ENCODE data around the gene SMC1B.
"Not testable (repeated sequence)": the region's sequence is repeated elsewhere in the genome, so short reads cannot be mapped to it uniquely, and the experiment has no call there.

Gene SMC1B, protein sequence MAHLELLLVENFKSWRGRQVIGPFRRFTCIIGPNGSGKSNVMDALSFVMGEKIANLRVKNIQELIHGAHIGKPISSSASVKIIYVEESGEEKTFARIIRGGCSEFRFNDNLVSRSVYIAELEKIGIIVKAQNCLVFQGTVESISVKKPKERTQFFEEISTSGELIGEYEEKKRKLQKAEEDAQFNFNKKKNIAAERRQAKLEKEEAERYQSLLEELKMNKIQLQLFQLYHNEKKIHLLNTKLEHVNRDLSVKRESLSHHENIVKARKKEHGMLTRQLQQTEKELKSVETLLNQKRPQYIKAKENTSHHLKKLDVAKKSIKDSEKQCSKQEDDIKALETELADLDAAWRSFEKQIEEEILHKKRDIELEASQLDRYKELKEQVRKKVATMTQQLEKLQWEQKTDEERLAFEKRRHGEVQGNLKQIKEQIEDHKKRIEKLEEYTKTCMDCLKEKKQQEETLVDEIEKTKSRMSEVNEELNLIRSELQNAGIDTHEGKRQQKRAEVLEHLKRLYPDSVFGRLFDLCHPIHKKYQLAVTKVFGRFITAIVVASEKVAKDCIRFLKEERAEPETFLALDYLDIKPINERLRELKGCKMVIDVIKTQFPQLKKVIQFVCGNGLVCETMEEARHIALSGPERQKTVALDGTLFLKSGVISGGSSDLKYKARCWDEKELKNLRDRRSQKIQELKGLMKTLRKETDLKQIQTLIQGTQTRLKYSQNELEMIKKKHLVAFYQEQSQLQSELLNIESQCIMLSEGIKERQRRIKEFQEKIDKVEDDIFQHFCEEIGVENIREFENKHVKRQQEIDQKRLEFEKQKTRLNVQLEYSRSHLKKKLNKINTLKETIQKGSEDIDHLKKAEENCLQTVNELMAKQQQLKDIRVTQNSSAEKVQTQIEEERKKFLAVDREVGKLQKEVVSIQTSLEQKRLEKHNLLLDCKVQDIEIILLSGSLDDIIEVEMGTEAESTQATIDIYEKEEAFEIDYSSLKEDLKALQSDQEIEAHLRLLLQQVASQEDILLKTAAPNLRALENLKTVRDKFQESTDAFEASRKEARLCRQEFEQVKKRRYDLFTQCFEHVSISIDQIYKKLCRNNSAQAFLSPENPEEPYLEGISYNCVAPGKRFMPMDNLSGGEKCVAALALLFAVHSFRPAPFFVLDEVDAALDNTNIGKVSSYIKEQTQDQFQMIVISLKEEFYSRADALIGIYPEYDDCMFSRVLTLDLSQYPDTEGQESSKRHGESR
- long read RNA-seq, donor 1, result 0 reads
- long read RNA-seq, donor 2, result 0 reads
- long read RNA-seq, donor 3, result 0 reads
- long read RNA-seq, donor 4, result 0 reads
- long read RNA-seq, donor 5, result 0 reads
- long read RNA-seq, donor 6, result 0 reads
- long read RNA-seq, donor 7, result 0 reads
- long read RNA-seq, donor 8, result 0 reads

DNA sequence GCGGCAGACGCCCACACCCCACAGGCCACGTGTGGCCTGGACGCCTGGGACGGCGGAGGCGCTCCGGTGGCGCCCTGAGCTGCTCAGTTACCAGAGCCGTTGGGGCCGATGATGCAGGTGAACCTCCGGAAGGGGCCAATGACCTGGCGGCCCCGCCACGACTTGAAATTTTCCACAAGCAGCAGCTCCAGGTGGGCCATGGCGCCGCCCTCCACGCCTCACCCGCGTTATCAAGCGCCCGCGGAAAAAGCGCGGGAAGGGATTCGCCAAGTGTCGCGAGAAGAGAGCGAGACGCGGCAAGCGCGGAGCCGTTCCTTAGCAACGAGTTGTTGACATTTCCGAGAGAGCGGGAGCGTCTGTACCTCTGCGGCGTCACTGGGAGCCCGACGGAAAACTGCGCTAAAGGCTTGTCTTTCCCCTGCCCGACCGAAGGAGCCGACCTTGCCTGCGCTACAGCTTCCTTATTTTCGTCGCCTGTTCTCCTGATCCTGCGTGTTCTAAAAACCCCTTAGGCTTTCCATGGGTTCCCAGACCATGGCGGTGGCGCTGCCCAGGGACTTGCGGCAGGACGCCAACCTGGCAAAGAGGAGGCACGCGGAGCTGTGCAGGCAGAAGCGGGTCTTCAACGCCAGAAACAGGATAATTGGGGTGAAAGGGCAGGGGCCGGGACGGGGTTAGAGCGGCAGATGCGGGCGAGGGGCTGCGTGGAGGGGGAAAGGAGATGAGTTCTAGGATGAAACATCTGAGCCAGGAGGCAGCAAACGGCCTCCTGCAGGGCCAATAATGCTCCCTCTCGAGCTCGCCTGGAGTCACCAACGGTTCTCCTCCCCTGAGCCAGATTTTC, at the start of gene SMC1B, which contains the start of gene RIBC2:
Gene SMC1B (minus strand): TSS at position 232 of the 844 bp plus-strand sequence. CDS start 32 bp downstream, at position 200.
Gene RIBC2 (plus strand): TSS at position 326 of the 844 bp plus-strand sequence. CDS start 194 bp downstream, at position 520.
- DNase-seq, result peak; percentile 89

DNA sequence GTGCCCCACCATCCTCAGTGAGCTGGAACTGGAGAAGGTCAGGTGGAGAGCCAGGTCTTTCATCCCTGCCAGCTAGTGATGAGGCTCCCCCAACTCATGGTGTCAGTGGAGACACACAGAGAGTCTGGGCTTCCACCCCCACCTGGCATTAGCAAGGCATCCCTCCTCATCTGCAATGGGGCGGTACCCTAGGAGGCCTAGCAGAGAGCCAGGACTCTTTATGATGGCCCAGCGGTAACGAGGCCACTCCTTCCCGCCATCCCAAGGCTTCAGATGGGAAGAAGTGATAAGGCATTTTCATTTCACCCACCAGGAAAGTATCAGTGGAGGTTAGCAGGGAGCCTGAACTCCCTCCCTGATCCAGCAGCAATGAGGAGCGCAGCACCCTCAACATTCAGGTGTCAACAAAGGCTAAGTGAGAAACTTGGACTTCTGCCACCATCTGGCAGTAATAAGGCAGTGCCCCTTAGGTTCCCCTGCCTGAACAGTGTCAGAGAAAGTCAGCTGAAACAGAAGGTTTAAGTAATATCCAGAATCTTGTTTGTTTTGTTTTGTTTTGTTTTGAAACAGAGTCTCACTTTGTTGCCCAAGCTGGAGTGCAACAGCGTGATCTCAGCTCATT, 48.7 kb upstream of the SMC1B start:
- no peak for DNase-seq

DNA sequence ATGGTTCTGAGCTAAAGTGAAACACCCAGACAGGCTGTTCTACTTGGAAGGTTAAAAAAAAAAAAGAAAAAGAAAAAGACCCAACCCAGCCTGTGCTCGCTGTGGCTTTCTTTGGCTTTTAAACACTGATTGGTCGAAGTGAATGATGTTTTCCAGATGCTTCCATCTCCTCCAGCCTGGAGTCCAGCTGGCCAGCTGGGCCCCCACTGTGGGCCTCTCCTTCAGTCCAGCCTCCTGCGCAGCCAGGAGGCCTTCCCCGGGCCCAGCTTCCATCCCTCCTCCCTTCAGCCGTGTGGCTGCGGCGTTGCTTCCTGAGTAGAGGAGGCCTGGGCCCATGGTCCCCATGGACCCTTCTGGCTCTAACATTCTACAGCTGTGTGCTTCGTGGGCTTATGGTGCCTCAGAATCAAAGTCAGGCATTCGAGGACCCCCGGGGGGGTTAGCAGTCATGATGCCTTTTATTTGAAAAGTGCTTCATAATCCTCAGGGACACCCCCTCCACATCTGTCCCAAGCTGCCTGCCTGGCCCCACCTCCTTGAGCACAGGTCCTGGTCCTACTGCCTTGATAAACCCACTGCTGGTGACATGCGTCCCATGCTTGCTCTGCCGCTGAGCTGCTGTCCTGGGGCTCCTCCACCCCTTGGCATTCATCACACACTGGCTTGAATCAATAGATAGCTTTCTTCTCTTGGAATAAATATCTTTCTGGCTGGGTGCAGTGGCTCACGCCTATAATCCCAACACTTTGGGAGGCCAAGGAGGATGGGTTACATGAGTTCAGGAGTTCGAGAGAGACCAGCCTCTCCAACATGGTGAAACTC, 47.1 kb upstream of the SMC1B start:
- DNase-seq, result peak; percentile 61

DNA sequence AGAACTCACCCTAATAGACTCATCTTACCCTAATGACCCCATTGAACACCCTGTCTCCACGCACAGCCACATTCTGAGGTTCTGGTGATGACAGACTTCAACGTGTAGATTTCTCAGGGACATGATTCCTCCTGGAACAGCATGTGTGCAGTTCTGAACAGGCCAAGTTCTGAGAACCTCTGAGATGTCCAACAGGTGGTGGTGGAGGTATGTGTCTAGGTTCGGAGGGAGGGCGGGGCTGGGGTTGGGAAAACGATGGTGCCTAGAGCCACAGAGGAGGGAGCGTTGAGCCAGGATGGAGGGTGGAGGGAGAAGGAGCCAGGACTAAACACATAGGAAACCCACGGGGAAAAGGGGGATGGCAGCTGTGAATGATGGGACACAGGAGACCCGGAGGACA, 45.8 kb upstream of the SMC1B start:
- no peak for DNase-seq

DNA sequence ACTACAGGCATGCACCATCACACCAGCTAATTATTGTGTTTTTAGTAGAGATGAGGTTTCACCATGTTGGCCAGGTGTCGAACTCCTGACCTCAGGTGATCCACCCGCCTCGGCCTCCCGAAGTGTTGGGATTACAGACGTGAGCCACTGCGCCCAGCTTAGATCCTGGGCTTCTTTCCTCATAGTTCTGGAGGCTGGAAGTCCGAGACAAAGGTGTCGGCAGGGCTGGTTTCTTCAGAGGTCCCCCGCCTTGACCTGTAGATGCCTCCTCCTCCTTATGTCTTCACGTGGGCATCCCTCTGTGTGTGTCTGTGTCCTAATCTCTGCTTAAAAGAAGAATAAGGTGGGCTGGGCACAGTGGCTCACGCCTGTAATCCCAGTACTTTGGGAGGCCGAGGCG, 45.1 kb upstream of the SMC1B start:
- no peak for DNase-seq

DNA sequence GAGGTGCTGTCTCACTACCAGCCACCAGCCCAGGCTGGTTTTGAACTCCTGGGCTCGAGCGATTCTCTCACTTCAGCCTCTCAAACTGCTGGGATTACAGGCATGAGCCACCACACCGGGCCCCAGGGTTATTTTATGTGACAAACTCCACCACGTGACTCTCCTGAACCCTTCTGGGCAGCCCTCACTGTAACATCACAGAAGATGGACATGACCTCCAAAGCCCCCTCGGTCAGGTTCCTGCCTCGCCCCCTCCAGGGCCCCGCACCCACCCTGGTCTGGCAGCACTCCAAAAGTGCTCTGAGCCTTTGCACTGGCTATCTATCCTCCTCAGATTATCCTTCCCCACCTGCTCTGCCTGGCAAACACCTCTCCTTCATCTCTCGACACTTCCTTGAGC, 43.4 kb upstream of the SMC1B start:
- DNase-seq, result no peak

DNA sequence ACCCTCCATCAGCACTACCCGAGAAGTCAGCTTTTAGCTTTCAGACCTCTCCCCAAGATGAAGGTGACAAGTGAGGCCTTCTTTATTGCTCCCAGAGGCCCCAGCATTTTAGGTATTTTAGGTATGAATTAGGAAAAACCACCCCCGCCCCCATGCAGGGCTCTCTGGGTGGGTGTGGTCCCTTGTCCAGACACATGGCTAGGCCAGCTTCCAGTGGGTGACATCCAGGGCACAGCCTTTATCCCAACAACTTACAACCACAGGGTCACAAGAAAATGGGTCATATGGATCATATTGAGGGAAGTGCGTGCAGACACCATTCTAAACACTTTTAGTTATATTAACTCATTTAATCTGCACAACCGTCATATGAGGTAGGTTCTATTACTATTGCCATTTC, 42.2 kb upstream of the SMC1B start:
- no peak for DNase-seq

DNA sequence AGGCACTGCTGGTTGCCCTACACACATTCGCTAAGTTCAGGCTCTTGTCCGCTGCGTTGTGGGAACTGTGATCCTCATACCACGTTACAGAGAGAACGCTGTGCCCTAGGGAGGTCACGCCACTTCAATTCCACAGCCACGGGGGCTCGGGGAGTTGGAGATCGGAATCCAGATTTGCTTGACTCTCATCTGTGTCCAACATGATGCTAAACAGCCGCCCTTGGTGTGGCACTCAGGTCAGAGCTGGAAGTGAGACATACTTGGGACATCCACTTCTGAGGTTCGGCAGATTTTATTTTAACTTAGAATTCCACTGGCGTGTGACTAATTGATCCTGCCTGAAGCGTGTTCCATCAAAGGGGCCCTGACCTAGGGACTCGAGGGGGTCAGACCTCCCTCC, 41.8 kb upstream of the SMC1B start:
- no peak for DNase-seq

DNA sequence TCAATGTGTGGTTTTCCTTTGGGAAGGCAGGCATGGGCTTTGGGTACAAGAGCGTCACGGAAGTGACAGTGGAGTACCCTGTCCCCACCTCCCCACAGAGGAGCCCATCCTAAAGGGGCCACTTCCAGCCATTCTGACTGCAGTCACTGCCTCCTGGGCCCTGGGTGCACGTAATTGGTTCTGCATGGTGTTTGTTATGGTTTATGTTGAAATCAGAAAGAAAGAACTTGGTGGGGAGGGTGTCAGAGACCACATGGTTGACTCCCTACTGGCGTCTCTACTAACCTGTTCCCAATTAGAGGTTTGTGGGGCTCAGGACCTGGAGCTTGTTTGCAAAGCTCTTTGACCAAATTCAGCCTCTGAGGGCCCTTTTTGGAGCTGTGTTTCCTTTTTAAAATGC, 40.9 kb upstream of the SMC1B start:
- DNase-seq, result no peak

DNA sequence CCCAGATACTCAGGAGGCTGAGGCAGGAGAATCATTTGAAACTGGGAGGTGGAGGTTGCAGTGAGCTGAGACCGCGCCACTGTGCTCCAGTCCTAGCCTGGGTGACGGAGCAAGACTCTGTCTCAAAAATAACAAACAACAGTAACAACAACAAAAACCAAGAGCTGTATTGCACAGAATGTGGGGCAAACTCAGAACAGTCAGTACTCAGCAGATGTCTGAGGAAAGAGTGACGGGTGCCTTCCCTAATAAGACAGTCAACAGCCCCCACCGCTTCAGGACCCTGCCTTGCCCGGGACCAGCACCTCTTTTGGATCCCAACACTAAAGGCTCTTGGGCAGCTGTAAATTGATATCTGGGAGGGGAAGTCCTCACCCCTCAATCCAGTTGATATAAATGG, 40.4 kb upstream of the SMC1B start:
- no peak for DNase-seq

DNA sequence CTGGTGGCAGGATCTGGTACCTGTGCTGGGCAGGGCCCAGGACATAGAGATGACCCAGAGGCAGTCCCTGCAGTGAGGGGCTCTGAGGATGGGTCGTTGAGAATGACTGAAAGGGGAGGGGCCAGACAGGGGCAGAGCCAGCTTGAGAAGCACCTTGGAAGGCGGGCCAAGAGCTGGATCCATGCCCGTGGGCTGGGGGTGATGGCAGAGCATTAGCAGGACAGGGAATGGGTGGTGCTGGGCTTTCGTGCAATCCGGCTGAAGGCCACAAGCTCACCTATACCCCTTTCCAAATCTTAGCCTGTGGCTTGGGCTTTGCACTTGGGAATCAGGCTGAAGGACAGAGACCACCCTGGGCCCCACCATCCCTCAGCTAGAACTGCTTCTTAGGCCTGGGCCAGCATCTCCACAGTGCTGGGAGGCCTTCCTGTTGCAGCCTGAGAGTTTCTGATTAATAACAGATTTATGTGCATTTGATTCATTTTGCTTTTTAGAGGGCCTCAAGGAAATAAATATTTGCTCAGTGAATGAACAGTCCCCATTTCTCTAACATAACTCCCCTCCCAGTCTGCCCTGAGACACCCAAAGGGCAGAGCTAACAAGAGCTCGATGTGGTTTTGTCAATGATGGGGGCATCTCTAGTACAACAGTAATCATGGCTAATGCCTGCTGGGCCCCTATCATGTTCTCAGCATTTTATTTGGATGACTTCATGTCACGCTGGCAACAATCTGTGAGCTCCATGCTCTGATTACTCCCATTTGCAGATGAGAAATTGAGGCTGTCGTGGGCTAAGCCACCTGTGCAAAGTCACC, 39.4 kb upstream of the SMC1B start:
- no peak for DNase-seq

DNA sequence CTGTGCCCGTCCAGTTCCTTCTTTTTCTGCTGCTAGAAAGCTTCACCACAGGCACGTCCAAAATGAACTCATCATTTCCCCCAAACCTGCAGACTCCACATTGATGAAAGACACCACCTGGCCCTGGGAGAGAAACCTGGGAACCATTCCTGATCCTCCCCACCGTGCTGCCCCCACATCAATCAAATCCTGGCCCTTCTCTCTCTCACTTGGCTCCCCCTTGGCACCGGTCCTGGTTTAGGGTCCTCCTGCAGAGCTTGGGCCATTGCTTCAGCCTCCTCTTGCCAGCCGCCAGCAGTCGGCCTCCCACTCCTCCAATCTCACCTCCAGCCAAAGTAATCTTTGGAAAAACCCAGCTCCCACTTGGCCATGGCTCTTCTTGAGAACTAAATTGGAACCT, 38.6 kb upstream of the SMC1B start:
- DNase-seq, result no peak

DNA sequence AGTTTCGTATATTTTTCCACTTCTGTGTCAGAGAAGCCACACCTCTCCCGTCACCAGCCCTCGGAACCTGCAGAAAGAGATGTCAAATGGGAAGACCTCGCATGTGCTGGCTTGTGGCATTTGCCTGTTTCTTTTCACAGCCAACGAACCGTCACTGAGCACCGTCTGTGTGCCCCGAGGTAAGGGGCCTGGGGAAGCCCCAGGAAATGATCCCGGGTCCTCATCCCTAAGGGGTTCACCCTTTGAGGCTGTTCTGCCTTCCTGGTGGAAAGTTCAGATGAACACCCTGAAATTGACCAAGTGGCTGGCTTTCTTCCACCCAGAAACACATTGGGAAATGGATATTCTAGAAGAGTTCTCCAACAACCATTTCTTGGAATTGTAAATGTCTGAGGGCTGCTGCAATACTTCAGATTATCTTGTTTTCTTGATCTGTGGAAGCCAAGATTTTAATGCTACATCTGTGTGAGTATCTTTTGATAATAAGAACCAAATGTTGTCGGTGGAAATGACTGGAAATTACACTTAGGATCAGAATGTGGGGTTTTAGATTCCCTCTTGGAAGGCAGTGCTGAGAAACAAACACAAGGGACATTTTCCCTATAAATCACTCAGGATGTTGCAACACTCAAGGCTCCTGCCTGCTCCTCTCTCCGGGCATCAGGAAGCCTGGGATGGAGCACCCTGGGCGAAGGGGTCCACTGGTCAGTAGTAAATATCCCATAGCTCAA, 37.7 kb upstream of the SMC1B start:
- no peak for DNase-seq

DNA sequence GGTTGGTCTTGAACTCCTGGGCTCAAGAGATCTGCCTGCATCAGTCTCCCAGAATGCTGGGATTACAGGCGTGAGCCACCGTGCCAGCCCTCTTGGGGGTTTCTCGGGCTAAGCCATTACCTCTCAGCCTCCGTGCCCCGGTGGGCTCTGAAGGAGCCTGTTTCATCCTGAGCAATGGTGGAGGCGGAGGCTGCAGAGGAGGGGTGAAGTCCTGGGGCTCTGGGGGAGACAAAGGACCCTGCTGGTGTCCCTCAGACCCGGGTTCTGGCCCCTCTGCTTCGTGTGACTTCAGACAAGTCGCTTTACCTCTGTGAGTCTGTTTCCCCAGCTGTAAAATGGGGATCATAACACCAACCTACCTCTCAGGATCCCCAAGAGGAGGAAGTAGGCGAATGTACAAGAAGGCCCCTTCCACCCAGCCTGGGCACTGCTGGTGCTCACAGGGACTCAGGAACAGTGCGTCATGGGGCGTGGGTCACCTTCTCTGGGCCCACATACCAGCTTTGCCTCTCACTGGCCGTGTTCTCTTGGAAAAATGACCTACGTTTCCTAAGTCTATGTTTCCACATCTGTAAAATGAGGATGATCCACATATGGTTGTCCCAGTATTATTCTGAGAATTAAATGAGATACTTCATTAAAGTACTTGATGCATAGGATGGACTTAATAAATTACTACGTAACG, 36.8 kb upstream of the SMC1B start:
- DNase-seq, result no peak

DNA sequence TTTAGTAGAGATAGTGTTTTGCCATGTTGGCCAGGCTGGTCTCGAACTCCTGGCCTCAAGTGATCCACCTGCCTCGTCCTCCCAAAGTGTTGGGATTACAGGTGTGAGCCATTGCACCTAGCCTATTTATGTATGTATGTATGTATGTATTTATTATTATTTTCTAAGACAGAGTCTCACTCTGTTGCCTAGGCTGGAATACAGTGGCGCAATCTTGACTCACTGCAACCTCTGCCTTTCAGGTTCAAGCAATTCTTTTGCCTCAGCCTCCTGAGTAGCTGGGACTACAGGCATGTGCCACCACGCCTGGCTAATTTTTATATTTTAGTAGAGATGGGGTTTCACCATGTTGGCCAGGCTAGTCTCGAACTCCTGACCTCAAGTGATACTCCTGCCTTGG, 36.0 kb upstream of the SMC1B start:
- not testable (repeated sequence) for DNase-seq

DNA sequence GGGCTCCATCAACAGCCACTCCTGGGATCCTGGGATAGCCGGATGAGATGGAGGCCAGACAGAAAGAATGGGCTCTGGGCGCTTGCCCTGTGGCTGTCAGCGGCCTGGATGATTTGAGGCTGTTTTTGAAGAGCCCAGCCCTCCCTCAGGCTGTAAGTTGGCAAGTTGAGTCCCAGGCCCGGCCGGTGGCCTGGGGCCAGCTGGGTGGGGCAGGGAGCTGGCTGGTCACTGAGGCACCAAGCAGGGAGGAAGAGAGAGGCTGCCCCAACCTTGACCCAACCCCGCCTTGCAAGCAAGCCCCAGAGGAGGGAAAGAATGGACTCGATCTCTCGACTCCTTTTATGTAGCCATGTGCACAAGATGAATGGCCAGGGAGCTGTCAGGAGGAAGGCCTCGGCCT, 35.0 kb upstream of the SMC1B start:
- no peak for DNase-seq

DNA sequence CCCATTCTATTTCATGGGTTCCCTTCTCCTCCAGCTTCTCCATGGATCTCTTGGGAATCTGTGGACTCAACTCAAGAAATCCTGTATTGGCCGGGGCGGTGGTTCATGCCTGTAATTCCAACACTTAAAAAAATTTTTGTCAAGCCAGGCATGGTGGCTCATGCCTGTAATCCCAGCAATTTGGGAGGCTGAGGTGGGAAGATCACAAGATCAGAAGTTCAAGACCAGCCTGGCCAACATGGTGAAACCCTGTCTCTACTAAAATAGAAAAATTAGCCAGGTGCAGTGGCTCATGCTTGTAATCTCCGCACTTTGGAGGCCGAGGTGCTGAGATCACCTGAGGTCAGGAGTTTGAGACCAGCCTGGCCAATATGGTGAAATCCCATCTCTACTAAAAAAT, 34.2 kb upstream of the SMC1B start:
- not testable (repeated sequence) for DNase-seq

DNA sequence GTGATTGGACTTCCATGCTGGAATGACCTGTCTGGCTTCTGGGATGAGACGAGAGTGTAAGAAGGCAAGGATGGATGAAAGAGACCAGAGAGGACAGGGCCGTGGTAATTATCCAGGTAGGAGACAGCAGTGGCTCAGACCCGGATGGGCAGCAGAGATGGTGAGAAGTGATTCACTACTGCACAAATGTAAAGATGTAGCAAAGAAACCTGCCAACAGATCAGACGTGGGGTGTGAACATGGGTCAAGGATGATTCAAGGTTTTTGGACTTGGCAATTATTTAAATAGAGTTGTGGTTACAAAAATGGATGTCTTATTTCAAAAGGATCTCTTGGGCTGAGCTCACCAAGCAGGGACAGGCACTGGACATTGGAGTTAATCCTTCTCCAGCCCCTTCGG, 32.8 kb upstream of the SMC1B start:
- no peak for DNase-seq

Measured in right kidney (tissue), 9 donors.